Dendritic cell treated with granulocyte-macrophage colony-stimulating factor and Interleukin-4, amounts not matched to agents 40 ng/mL and 50 ng/mL, for 4 days (primary cell): Measurements from ENCODE around the gene SCNN1G.

Source experiments
- H3K27ac Mint-ChIP-seq: one replicate; pipeline ENCODE4 v1.8.0; 2022; ENCODE audit warnings: mild to moderate bottlenecking, mixed read lengths
- H3K27me3 Mint-ChIP-seq: one replicate; pipeline ENCODE4 v1.8.0; 2022; ENCODE audit warnings: mild to moderate bottlenecking, mixed read lengths
- H3K36me3 Mint-ChIP-seq: one replicate; pipeline ENCODE4 v1.8.0; 2022; ENCODE audit warnings: low read depth, mixed read lengths
- H3K4me1 Mint-ChIP-seq: one replicate; pipeline ENCODE4 v1.8.0; 2022; ENCODE audit warnings: low read depth, mixed read lengths
- H3K4me3 Mint-ChIP-seq: one replicate; pipeline ENCODE4 v1.8.0; 2022; ENCODE audit warnings: mild to moderate bottlenecking, moderate library complexity, mixed read lengths
- H3K9me3 Mint-ChIP-seq: one replicate; pipeline ENCODE4 v1.8.0; 2022; ENCODE audit warnings: mixed read lengths
- intact Hi-C: fragments of 100-400 bp; cut with micrococcal nuclease; formaldehyde crosslinking; loops from one replicate; pipeline ENCODE4 v1.15.0; 2022

The SCNN1G gene

GRCh38 chr16:23258919-23259237 lies 76.3 kb downstream of the SCNN1G start:
- H3K27ac Mint-ChIP-seq = no peak overlapping the region
- no peaks in the 10 kb centered on the region for H3K4me1 Mint-ChIP-seq

More at GRCh38 chr16:23258919-23259237, 76.3 kb downstream of the SCNN1G start:
- H3K4me3 Mint-ChIP-seq = no peak overlapping the region
- no peaks in the 10 kb centered on the region for H3K36me3 Mint-ChIP-seq
- H3K9me3 Mint-ChIP-seq = no peaks in the 10 kb centered on the region
- intact Hi-C loops = no loop called here
- peaks cover 4% of the 10 kb centered on the region for H3K27me3 Mint-ChIP-seq
